ENCODE data around the gene NFIA. TPM values are rescaled to one million over a fixed set of nuclear protein-coding genes. Genes with fewer than 3 reads are reported as not detected.

NFIA gene
- total and polyA plus RNA-seq, 10 of the 15 experiments (the other 5 are each of a cell fraction or from before 2014, with no cell fraction given), result 0.10 to 0.16 TPM; not detected in 8

DNA sequence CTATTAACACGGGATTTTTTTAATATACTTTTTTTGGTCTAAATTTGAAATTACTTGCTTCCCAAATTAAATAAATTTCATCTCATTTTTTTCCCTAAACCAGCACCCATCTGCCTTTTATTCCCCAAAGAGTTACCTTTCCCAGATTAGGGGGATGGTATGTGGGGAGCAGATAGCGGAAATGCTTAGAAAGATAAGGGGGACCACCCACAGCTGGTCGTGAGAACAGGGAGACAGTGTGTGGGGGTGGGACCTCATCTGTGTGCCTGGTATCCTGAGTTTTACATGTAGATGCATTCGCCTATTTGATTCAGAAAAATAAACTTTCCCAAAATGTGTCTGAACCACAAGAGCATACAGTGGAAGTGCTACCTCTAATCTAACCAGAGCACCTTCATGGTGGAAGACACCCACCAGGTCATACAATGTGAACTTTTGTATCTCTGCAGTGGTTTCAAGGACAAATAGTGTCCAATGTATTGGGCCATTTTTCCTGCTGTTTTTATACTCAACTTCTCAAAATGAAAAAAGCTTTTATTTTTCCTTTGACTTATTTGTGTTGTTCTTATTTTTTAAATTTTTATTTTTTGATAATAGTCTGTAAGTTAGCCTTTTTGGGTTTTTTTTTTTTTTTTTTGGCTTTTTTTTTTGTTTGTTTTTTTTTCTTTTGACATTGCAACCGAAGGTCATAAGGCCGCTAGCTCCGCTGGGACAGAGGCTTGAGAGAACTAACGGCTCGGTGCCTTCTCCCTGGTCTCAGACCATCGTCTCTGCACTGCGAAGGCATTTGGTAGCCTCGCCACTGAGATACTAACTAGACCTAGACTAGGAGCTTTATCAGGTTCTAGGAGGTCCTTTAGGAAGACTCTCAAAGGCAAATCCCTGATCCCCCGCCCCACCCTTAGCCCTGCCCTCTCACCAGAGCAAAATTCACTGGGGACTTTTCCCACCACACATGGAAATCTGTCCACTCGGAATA, 379.3 kb downstream of the NFIA start:
- Histone ChIP-seq H3K9me3 (replicated peaks; ENCODE audit: control insufficient read depth, insufficient read depth, low read length) (no peaks in the 10 kb centered on the region), H3K27me3 (replicated peaks in 1 of 2; ENCODE audit: control insufficient read depth in 2 of 2, insufficient read depth in 2 of 2, low read length in 1 of 2) (no peaks in the 10 kb centered on the region; a peak in 1 of 4 replicates), H3K4me1 (ENCODE audit: control insufficient read depth, insufficient read depth, low read length) (no peaks in the 10 kb centered on the region), H2AFZ (ENCODE audit: control insufficient read depth, low read depth, low read length) (no peak overlapping the region), H3K4me3 (no peak overlapping the region), H3K36me3 (ENCODE audit: control insufficient read depth in 2 of 2, insufficient read depth in 2 of 2, low read length in 1 of 2) (no peaks in the 10 kb centered on the region), H3K79me2 (ENCODE audit: control insufficient read depth, insufficient read depth, low read length) (no peaks in the 10 kb centered on the region), H3K4me2 (ENCODE audit: control insufficient read depth, insufficient read depth) (no peak overlapping the region), H4K20me1 (ENCODE audit: control insufficient read depth, insufficient read depth) (no peaks in the 10 kb centered on the region), H3K9ac (ENCODE audit: control insufficient read depth, insufficient read depth, low read length) (no peak overlapping the region), H3K27ac (ENCODE audit: control insufficient read depth, insufficient read depth) (no peak overlapping the region)
- no peak for DNase-seq (ENCODE audit: low read depth, low spot score)
- intact Hi-C loops (cut with micrococcal nuclease; ENCODE audit: unreplicated experiment), result no loop called here
- WGBS (ENCODE audit: insufficient coverage, insufficient replicate concordance, low lambda C conversion rate, missing lambda C conversion rate), result 54% methylated on average over 14 of the region's 14 CpGs
- in situ Hi-C loops (cut with MboI), result no loop called here
- POLR2A ChIA-PET, result interaction anchor here (0.7 kb wide), 1 partner anchor 37 kb away, joined by 6 read pairs; no protein-coding TSS in a partner anchor
- SMC1A ChIA-PET (ENCODE audit: uncharacterized antibody, unreplicated experiment), result interaction anchor here (0.7 to 2.2 kb wide), 2 partner anchors 10 to 17 kb away, joined by 5 to 6 read pairs; no protein-coding TSS in a partner anchor
- CTCF ChIA-PET, result interaction anchor here (1.5 kb wide), 1 partner anchor 10 kb away, joined by 3 read pairs; no protein-coding TSS in a partner anchor
- RAD21 ChIA-PET (ENCODE audit: unreplicated experiment), result no interaction called here
- BruUV-seq (replicated peaks), result no TSS peak
- FAIRE-seq, result no peak
- ATAC-seq, result no peak
- TF ChIP-seq, protein P1, sequence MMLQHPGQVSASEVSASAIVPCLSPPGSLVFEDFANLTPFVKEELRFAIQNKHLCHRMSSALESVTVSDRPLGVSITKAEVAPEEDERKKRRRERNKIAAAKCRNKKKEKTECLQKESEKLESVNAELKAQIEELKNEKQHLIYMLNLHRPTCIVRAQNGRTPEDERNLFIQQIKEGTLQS (IDR thresholded peaks at IDR 0.05; ENCODE audit: borderline replicate concordance, extremely low read depth, low read depth, low read length), result no peak
- TF ChIP-seq ZBTB33 (IDR thresholded peaks at IDR 0.05), result no peak
- TF ChIP-seq ZNF207 (IDR thresholded peaks at IDR 0.05; ENCODE audit: borderline replicate concordance), result no peak
- TF ChIP-seq STAT1 (conservative IDR thresholded peaks at IDR 0.05), result no peak
- no peak for TF ChIP-seq BHLHE40 (IDR thresholded peaks at IDR 0.05; ENCODE audit: borderline replicate concordance in 1 of 2, low read depth in 2 of 2, low read length in 1 of 2)
- no peak for TF ChIP-seq YY1 (IDR thresholded peaks at IDR 0.05; ENCODE audit: low read depth, low read length)
- no peak for TF ChIP-seq EED (IDR thresholded peaks at IDR 0.05; ENCODE audit: low read depth)
- no peak for TF ChIP-seq CHD1 (IDR thresholded peaks at IDR 0.05; ENCODE audit: low read depth, low read length)
- TF ChIP-seq, protein P2, sequence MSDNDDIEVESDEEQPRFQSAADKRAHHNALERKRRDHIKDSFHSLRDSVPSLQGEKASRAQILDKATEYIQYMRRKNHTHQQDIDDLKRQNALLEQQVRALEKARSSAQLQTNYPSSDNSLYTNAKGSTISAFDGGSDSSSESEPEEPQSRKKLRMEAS (IDR thresholded peaks at IDR 0.05; ENCODE audit: low read depth, low read length), result no peak
- no peak for TF ChIP-seq NFXL1 (IDR thresholded peaks at IDR 0.05; ENCODE audit: borderline replicate concordance)
- TF ChIP-seq SMAD5 (IDR thresholded peaks at IDR 0.05; ENCODE audit: low read depth), result no peak
- no peak for TF ChIP-seq RAD21 (IDR thresholded peaks at IDR 0.05; ENCODE audit: insufficient read depth, low read depth, low read length)
- no peak for TF ChIP-seq FOS (IDR thresholded peaks at IDR 0.05; ENCODE audit: borderline replicate concordance, extremely low read depth, insufficient read length)
- no peak for TF ChIP-seq TCF7 (IDR thresholded peaks at IDR 0.05; ENCODE audit: borderline replicate concordance)
- TF ChIP-seq ZZZ3 (IDR thresholded peaks at IDR 0.05; ENCODE audit: control insufficient read depth, insufficient read length, low read depth), result no peak
- TF ChIP-seq KAT2A (conservative IDR thresholded peaks at IDR 0.05; ENCODE audit: control insufficient read depth, low read depth, low read length), result no peak
- TF ChIP-seq SP1 (IDR thresholded peaks at IDR 0.05; ENCODE audit: low read depth, low read length), result no peak

Measured in GM12878 (cell line).